Urinary bladder (tissue), 4 donors: ENCODE data around the gene MRPL36. TPM values are rescaled to one million over a fixed set of nuclear protein-coding genes. Genes with fewer than 3 reads are reported as not detected.
"Not testable (repeated sequence)": the region's sequence is repeated elsewhere in the genome, so short reads cannot be mapped to it uniquely, and the experiment has no call there.

Source experiments
- DNase-seq: peaks from one replicate; pipeline ENCODE4 v3.0.0-alpha.2; 2015; ENCODE audit errors: extremely low spot score
- H3K27ac ChIP-seq: one replicate; pipeline ENCODE4 v1.5.1; 2013; ENCODE audit warnings: low read depth, mild to moderate bottlenecking, moderate library complexity
- H3K36me3 ChIP-seq: one replicate; pipeline ENCODE4 v1.6.1; 2013; ENCODE audit warnings: mild to moderate bottlenecking, moderate library complexity; ENCODE audit not compliant: insufficient read depth
- H3K4me1 ChIP-seq: one replicate; pipeline ENCODE4 v1.6.1; 2013; ENCODE audit warnings: mild to moderate bottlenecking, moderate library complexity; ENCODE audit not compliant: insufficient read depth
- H3K4me3 ChIP-seq: one replicate; pipeline ENCODE4 v1.5.1; 2013; ENCODE audit warnings: low read depth, low read length
- WGBS: extraction: QIAGEN DNeasy Blood & Tissue Kit; methylation state at CpG from one replicate; pipeline ENCODE4 v1.1.7; 2013; 5-methylcytosine and 5-hydroxymethylcytosine counted together
- polyA plus RNA-seq: library from polyadenylated mRNA; stranded (reverse); fragments of 200-250 nt; gene quantifications from one replicate; pipeline ENCODE4 v1.2.3, GENCODE V29; 2013
- total RNA-seq: library from RNA; depleted of rRNA; stranded (reverse); fragments of >200 nt; gene quantifications from one replicate; pipeline ENCODE4 v1.2.3, GENCODE V29; 2014
- donor health status: healthy with polysubstance abuse.
- donor health status: healthy.

The MRPL36 gene
- total and polyA plus RNA-seq, 2 donors, result 19.9 to 68.6 TPM

GRCh38 chr5:1826235-1826980 is 26.8 kb upstream of the MRPL36 start:
- 89% methylated on average over 26 of the region's 26 CpGs for WGBS
- Histone ChIP-seq H3K4me1 (no peaks in the 10 kb centered on the region), H3K4me3 (no peak overlapping the region), H3K27ac (no peak overlapping the region), H3K36me3 (no peaks in the 10 kb centered on the region)
- DNase-seq, result no peak

GRCh38 chr5:1824903-1825841 is 25.5 kb upstream of the MRPL36 start:
- no peaks in the 10 kb centered on the region for H3K4me1 ChIP-seq
- H3K36me3 ChIP-seq, result peaks cover 6% of the 10 kb centered on the region
- WGBS, result 96% methylated on average over 27 of the region's 27 CpGs
- no peak overlapping the region for H3K27ac ChIP-seq
- H3K4me3 ChIP-seq, result no peak overlapping the region
- DNase-seq, result no peak

GRCh38 chr5:1824109-1824821 is 24.6 kb upstream of the MRPL36 start:
- Histone ChIP-seq H3K36me3 (peaks cover 6% of the 10 kb centered on the region), H3K4me3 (no peak overlapping the region), H3K27ac (no peak overlapping the region), H3K4me1 (no peaks in the 10 kb centered on the region)
- 93% methylated on average over 25 of the region's 25 CpGs for WGBS
- DNase-seq, result no peak

GRCh38 chr5:1823381-1824034 is 23.9 kb upstream of the MRPL36 start:
- Histone ChIP-seq H3K4me3 (no peak overlapping the region), H3K36me3 (peaks cover 6% of the 10 kb centered on the region), H3K4me1 (no peaks in the 10 kb centered on the region), H3K27ac (no peak overlapping the region)
- 96% methylated on average over 12 of the region's 12 CpGs for WGBS
- DNase-seq, result no peak

GRCh38 chr5:1821862-1822261 is 22.2 kb upstream of the MRPL36 start:
- DNase-seq, result no peak
- Histone ChIP-seq H3K4me1 (no peaks in the 10 kb centered on the region), H3K27ac (no peak overlapping the region), H3K36me3 (peaks cover 6% of the 10 kb centered on the region), H3K4me3 (no peak overlapping the region)
- 97% methylated on average over 8 of the region's 8 CpGs for WGBS

- DNase-seq, result no peak
- peaks cover 8% of the 10 kb centered on the region for H3K36me3 ChIP-seq
- 97% methylated on average over 4 of the region's 4 CpGs for WGBS
Observed at GRCh38 chr5:1820926-1821325, 21.3 kb upstream of the MRPL36 start.

GRCh38 chr5:1820381-1820780 is 20.7 kb upstream of the MRPL36 start:
- no peak for DNase-seq
- 89% methylated on average over 12 of the region's 12 CpGs for WGBS
- peaks cover 8% of the 10 kb centered on the region for H3K36me3 ChIP-seq

More at GRCh38 chr5:1820926-1821325, 21.3 kb upstream of the MRPL36 start:
- no peak overlapping the region for H3K4me3 ChIP-seq
- no peaks in the 10 kb centered on the region for H3K4me1 ChIP-seq
- H3K27ac ChIP-seq, result no peak overlapping the region

GRCh38 chr5:1819458-1819857 is 19.8 kb upstream of the MRPL36 start:
- WGBS, result 95% methylated on average over 2 of the region's 2 CpGs
- H3K4me1 ChIP-seq, result no peaks in the 10 kb centered on the region
- no peak overlapping the region for H3K4me3 ChIP-seq
- DNase-seq, result no peak
- peaks cover 15% of the 10 kb centered on the region for H3K36me3 ChIP-seq
- H3K27ac ChIP-seq, result no peak overlapping the region

More at GRCh38 chr5:1820381-1820780, 20.7 kb upstream of the MRPL36 start:
- Histone ChIP-seq H3K4me1 (no peaks in the 10 kb centered on the region), H3K27ac (no peak overlapping the region), H3K4me3 (no peak overlapping the region)

- Histone ChIP-seq H3K27ac (no peak overlapping the region), H3K4me3 (no peak overlapping the region), H3K36me3 (peaks cover 15% of the 10 kb centered on the region), H3K4me1 (no peaks in the 10 kb centered on the region)
- 91% methylated on average over 5 of the region's 5 CpGs for WGBS
- DNase-seq, result no peak
Observed at GRCh38 chr5:1818784-1819183, 19.1 kb upstream of the MRPL36 start.

- Histone ChIP-seq H3K36me3 (peaks cover 15% of the 10 kb centered on the region), H3K4me1 (no peaks in the 10 kb centered on the region), H3K27ac (no peak overlapping the region), H3K4me3 (no peak overlapping the region)
- 89% methylated on average over 15 of the region's 15 CpGs for WGBS
- no peak for DNase-seq
Observed at GRCh38 chr5:1817261-1818043, 17.8 kb upstream of the MRPL36 start.

GRCh38 chr5:1816495-1817089 is 17.0 kb upstream of the MRPL36 start:
- WGBS, result 94% methylated on average over 18 of the region's 18 CpGs
- not testable (repeated sequence) for H3K4me3 ChIP-seq, H3K27ac ChIP-seq, DNase-seq, H3K4me1 ChIP-seq
- H3K36me3 ChIP-seq, result peaks cover 15% of the 10 kb centered on the region

GRCh38 chr5:1815881-1816292 is 16.2 kb upstream of the MRPL36 start:
- no peak for DNase-seq
- no peak overlapping the region for H3K4me3 ChIP-seq
- WGBS, result 89% methylated on average over 17 of the region's 17 CpGs
- peaks cover 12% of the 10 kb centered on the region for H3K36me3 ChIP-seq
- H3K27ac ChIP-seq, result no peak overlapping the region
- H3K4me1 ChIP-seq, result no peaks in the 10 kb centered on the region
